HCT116 (cell line): ENCODE measurements around the gene OSCP1. TPM values are rescaled to one million over a fixed set of nuclear protein-coding genes. Genes with fewer than 3 reads are reported as not detected.
A peak's percentile ranks its signal among the peaks of the same experiment; 100 is the strongest.

Source experiments
- ATAC-seq: fragments of 200-7000 bp; cut with Tn5 transposase; 2 replicates; pipeline ENCODE4 v1.9.1; 2020; ENCODE audit warnings: mild to moderate bottlenecking, moderate library complexity
- BruUV-seq: library from RNA; stranded (reverse); fragments of 400-500 nt; replicated peaks from 2 replicates; lab custom pipeline; 2021; lab: Mats Ljungman, UMichigan
- CTCF ChIA-PET: fragments of 300-600 bp; sonication (Branson Sonifier 250); formaldehyde crosslinking; loops from one replicate; lab custom pipeline; 2021; ENCODE audit warnings: antibody characterized with exemption; lab: Charles Lee
- POLR2A ChIA-PET: fragments of 300-600, 350-600 bp; sonication (Branson Sonifier 250); formaldehyde crosslinking; loops from one replicate; lab custom pipeline; 2021; ENCODE audit warnings: antibody characterized with exemption; lab: Charles Lee
- RAD21 ChIA-PET, 2 experiments: fragments of 300-600 bp; sonication (Branson Sonifier 250); formaldehyde crosslinking; loops; one replicate each; lab custom pipeline; 2023; ENCODE audit warnings: low total read pairs in 2 of 2; ENCODE audit not compliant: uncharacterized antibody in 2 of 2, unreplicated experiment in 2 of 2, low non-redundant PET in 1 of 2; lab: Charles Lee
- DNase-seq: peaks from one replicate; pipeline ENCODE4 v3.0.0-alpha.2; 2010; ENCODE audit warnings: low read depth, low spot score
- H2AFZ ChIP-seq: fragments of 200-600 bp; shearing (Covaris generic), sonication (generic); 2 replicates; pipeline ENCODE4 v1.6.1; 2017; ENCODE audit warnings: low read depth, mixed run types, mixed read lengths, antibody characterized with exemption, low read length; ENCODE audit not compliant: poor library complexity, severe bottlenecking
- H3K27ac ChIP-seq: 2 replicates; pipeline ENCODE4 v1.5.1; 2012; ENCODE audit warnings: low read depth, low read length
- H3K27me3 ChIP-seq: fragments of 200-600 bp; sonication (generic); 2 replicates; pipeline ENCODE4 v1.6.1; 2016; ENCODE audit warnings: mixed run types, low read length, mixed read lengths; ENCODE audit not compliant: insufficient read depth
- H3K36me3 ChIP-seq, 2 experiments: fragments of 200-500 bp in 1 of 2; fragments of 200-600 bp in 1 of 2; sonication (Bioruptor generic) in 1 of 2; sonication (generic) in 1 of 2; 2 replicates each; pipeline versions ENCODE4 v1.5.1 to v1.6.1; 2014 to 2016; ENCODE audit warnings: low read length in 2 of 2, inconsistent platforms in 1 of 2, mixed read lengths in 1 of 2, mixed run types in 1 of 2; ENCODE audit not compliant: insufficient read depth in 2 of 2, control insufficient read depth in 1 of 2
- H3K4me1 ChIP-seq, 2 experiments: fragments of 200-600 bp in 1 of 2; sonication (generic) in 1 of 2; 2 replicates each; pipeline versions ENCODE4 v1.5.1 to v1.6.1; 2012 to 2017; ENCODE audit warnings: low read length in 2 of 2, inconsistent platforms in 1 of 2, mild to moderate bottlenecking in 1 of 2, mixed read lengths in 1 of 2, mixed run types in 1 of 2, moderate library complexity in 1 of 2; ENCODE audit not compliant: insufficient read depth in 2 of 2, control insufficient read depth in 1 of 2
- H3K4me2 ChIP-seq: fragments of 200-600 bp; sonication (generic); 2 replicates; pipeline ENCODE4 v1.6.1; 2017; ENCODE audit warnings: mixed run types, low read length, mixed read lengths
- H3K4me3 ChIP-seq, 2 experiments: fragments of 200-600 bp in 1 of 2; sonication (generic) in 1 of 2; replicated peaks in 1 of 2; 2 replicates each; pipeline ENCODE4 v1.5.1; 2011 to 2016; ENCODE audit warnings: low read length in 2 of 2, control low read depth in 1 of 2, low read depth in 1 of 2, mild to moderate bottlenecking in 1 of 2, mixed read lengths in 1 of 2, mixed run types in 1 of 2
- H3K79me2 ChIP-seq: fragments of 200-600 bp; sonication (generic); 2 replicates; pipeline ENCODE4 v1.6.1; 2017; ENCODE audit warnings: mild to moderate bottlenecking, mixed run types, low read length, moderate library complexity, mixed read lengths; ENCODE audit not compliant: insufficient read depth
- H3K9ac ChIP-seq: fragments of 200-600 bp; sonication (generic); 2 replicates; pipeline ENCODE4 v1.6.1; 2016; ENCODE audit warnings: low read length, mixed read lengths
- H3K9me2 ChIP-seq: fragments of 200-600 bp; sonication (generic), shearing (Covaris generic); 2 replicates; pipeline ENCODE4 v1.6.1; 2017; ENCODE audit warnings: mixed run types, mild to moderate bottlenecking, moderate library complexity; ENCODE audit not compliant: insufficient read depth
- H3K9me3 ChIP-seq, 2 experiments: fragments of 200-500 bp in 1 of 2; fragments of 200-600 bp in 1 of 2; sonication (Bioruptor generic) in 1 of 2; sonication (generic) in 1 of 2; 2 replicates each; pipeline ENCODE4 v1.6.1; 2014 to 2017; ENCODE audit warnings: low read length in 2 of 2, mixed read lengths in 2 of 2, inconsistent platforms in 1 of 2, low read depth in 1 of 2, mild to moderate bottlenecking in 1 of 2, mixed run types in 1 of 2, moderate library complexity in 1 of 2; ENCODE audit not compliant: control insufficient read depth in 1 of 2, insufficient read depth in 1 of 2
- H4K20me1 ChIP-seq: fragments of 200-600 bp; sonication (generic), shearing (Covaris generic); 2 replicates; pipeline ENCODE4 v1.6.1; 2017; ENCODE audit warnings: mixed run types, mild to moderate bottlenecking, moderate library complexity; ENCODE audit not compliant: insufficient read depth
- CBX3 ChIP-seq: IDR thresholded peaks from 2 replicates; pipeline ENCODE4 v1.6.1; 2012; ENCODE audit warnings: low read depth
- CEBPB ChIP-seq: IDR thresholded peaks from 2 replicates; pipeline ENCODE4 v1.6.1; 2012; ENCODE audit warnings: low read depth
- EGR1 ChIP-seq: IDR thresholded peaks from 2 replicates; pipeline ENCODE4 v1.6.1; 2012; ENCODE audit warnings: low read depth
- EZH2 ChIP-seq: fragments of 200-600 bp; sonication (generic); IDR thresholded peaks from 2 replicates; pipeline ENCODE4 v1.6.1; 2017; ENCODE audit warnings: antibody characterized with exemption, mixed run types
- JUND ChIP-seq: IDR thresholded peaks from 2 replicates; pipeline ENCODE4 v1.6.1; 2012
- RAD21 ChIP-seq: IDR thresholded peaks from 2 replicates; pipeline ENCODE4 v1.6.1; 2012; ENCODE audit warnings: low read depth, mild to moderate bottlenecking
- SP1 ChIP-seq: IDR thresholded peaks from 2 replicates; pipeline ENCODE4 v1.6.1; 2012; ENCODE audit warnings: low read depth
- TCF7L2 ChIP-seq: IDR thresholded peaks from 2 replicates; pipeline ENCODE4 v1.7.0; 2011; ENCODE audit warnings: borderline replicate concordance, inconsistent platforms; ENCODE audit not compliant: insufficient read depth, insufficient read length; ENCODE audit errors: extremely low read depth
- YY1 ChIP-seq: IDR thresholded peaks from 2 replicates; pipeline ENCODE4 v1.6.1; 2011; ENCODE audit warnings: low read length, low read depth, moderate library complexity, mild to moderate bottlenecking; ENCODE audit not compliant: insufficient replicate concordance; ENCODE audit errors: extremely low read depth
- ZNF274 ChIP-seq: fragments of 200-500 bp; sonication (Bioruptor generic); IDR thresholded peaks from 2 replicates; pipeline ENCODE4 v1.6.1; 2014; ENCODE audit warnings: mild to moderate bottlenecking, low read depth, low read length, inconsistent platforms
- intact Hi-C: fragments of 100-400 bp; cut with micrococcal nuclease; formaldehyde crosslinking; loops from 2 replicates; pipeline ENCODE4 v1.10.0; 2022
- total RNA-seq: library from RNA; stranded (reverse); gene quantifications from one replicate; pipeline ENCODE4 v1.2.1, GENCODE V29; 2021; ENCODE audit not compliant: unreplicated experiment
- TF ChIP-seq, protein P1 (sequence below): IDR thresholded peaks from 2 replicates; pipeline ENCODE4 v1.6.1; 2012; ENCODE audit warnings: low read depth
- TF ChIP-seq, protein P2 (sequence below): IDR thresholded peaks from 2 replicates; pipeline ENCODE4 v1.6.1; 2012
- TF ChIP-seq, protein P3 (sequence below): IDR thresholded peaks from 2 replicates; pipeline ENCODE4 v1.6.1; 2012

Gene OSCP1
- total RNA-seq, 1 experiment from 2014 or later: 4.1 TPM

DNA sequence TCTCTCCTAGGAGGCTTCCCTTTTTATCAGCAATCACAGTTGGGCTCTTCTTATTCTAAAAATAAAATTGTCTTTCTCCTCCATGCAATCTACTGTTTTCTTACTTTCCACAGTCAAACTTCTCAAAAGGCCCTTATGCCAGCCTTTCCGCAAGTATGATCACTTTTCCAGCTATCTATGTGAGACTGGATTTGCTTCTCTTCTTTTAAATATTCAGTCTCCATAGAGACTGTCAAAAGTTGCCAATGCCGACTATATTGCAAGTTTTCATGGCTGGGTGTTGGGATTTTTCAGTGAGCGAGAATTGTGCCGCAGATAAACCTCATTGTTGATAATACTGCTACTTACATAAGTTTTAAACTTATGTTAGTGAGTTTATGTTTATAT, 47.8 kb downstream of the OSCP1 start (continued):
- TF ChIP-seq, protein P1, sequence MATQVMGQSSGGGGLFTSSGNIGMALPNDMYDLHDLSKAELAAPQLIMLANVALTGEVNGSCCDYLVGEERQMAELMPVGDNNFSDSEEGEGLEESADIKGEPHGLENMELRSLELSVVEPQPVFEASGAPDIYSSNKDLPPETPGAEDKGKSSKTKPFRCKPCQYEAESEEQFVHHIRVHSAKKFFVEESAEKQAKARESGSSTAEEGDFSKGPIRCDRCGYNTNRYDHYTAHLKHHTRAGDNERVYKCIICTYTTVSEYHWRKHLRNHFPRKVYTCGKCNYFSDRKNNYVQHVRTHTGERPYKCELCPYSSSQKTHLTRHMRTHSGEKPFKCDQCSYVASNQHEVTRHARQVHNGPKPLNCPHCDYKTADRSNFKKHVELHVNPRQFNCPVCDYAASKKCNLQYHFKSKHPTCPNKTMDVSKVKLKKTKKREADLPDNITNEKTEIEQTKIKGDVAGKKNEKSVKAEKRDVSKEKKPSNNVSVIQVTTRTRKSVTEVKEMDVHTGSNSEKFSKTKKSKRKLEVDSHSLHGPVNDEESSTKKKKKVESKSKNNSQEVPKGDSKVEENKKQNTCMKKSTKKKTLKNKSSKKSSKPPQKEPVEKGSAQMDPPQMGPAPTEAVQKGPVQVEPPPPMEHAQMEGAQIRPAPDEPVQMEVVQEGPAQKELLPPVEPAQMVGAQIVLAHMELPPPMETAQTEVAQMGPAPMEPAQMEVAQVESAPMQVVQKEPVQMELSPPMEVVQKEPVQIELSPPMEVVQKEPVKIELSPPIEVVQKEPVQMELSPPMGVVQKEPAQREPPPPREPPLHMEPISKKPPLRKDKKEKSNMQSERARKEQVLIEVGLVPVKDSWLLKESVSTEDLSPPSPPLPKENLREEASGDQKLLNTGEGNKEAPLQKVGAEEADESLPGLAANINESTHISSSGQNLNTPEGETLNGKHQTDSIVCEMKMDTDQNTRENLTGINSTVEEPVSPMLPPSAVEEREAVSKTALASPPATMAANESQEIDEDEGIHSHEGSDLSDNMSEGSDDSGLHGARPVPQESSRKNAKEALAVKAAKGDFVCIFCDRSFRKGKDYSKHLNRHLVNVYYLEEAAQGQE: no peak
- no peak for TF ChIP-seq EGR1
- no peak for TF ChIP-seq SP1
- TF ChIP-seq ZNF274: no peak
- TF ChIP-seq, protein P2, sequence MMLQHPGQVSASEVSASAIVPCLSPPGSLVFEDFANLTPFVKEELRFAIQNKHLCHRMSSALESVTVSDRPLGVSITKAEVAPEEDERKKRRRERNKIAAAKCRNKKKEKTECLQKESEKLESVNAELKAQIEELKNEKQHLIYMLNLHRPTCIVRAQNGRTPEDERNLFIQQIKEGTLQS: no peak

DNA sequence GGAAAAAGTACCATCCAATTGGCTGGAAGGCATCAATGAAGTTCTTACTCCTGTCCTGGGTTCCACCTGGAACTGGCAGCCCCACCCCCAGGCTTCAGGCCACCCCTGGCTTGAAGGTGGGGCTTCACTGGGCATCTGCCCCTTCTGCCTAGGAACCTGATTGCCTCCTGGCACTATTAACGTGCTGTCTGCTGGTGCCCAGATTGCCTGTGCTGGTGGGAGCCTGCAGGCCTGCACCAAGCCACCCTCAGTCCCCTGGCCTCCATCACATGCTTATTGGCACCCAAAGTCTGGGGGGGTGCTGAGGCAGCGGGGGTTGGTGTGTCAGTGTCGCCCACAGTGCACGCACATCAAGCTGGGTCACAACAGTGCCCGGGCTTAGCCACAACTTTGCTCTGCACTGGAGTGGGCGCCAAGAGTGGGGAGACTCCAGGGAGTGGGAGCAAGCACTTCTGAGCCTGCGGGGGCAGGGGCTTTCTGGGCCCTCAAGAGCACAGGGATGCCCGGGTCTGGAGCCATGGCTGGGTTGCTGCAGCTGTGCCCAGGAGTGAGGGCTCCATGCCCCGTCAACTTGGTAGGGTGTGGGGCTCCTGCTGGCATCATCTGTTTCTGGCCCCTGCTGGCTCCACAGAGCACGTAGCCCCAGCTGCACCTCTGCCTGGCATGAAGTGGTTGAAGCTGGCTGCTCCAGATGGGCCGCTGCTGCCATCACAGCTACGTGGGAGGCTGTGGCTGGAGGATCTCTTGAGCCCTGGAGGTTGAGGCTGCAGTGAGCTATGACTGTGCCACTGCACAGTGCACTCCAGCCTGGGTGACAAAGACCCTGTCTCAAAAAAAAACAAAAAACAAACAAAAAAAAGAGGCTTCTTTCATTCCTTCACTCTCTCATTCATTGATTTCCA, 48.4 kb downstream of the OSCP1 start:
- H3K4me3 ChIP-seq: peak overlapping the region; percentile 78 to 79
- peaks cover 7% of the 10 kb centered on the region for H3K79me2 ChIP-seq
- DNase-seq (no peak), ATAC-seq (no peak)
- no peak overlapping the region for H2AFZ ChIP-seq
- peak overlapping the region; percentile 96 for H3K4me2 ChIP-seq
- peak overlapping the region; percentile 83 for H3K9ac ChIP-seq
- no peaks in the 10 kb centered on the region for H3K9me3 ChIP-seq
- H3K36me3 ChIP-seq: no peaks in the 10 kb centered on the region
- peak overlapping the region; percentile 74 for H3K27ac ChIP-seq
- no peaks in the 10 kb centered on the region for H3K9me2 ChIP-seq
- H3K4me1 ChIP-seq: peaks cover 16 to 28% of the 10 kb centered on the region in 2 experiments
- intact Hi-C loops: loop anchor here (1.0 kb wide), 1 partner anchor 16 kb away; no protein-coding TSS in a partner anchor
- TSS peak; percentile 48 for BruUV-seq
- no peaks in the 10 kb centered on the region for H3K27me3 ChIP-seq
- POLR2A ChIA-PET: interaction anchor here (1.0 to 7.4 kb wide), 12 partner anchors 7 to 104 kb away, joined by 3 to 219 read pairs (median 4); partner anchors contain the start of genes EVA1B, OSCP1 and STK40
- RAD21 ChIA-PET: no interaction called here
- H4K20me1 ChIP-seq: no peaks in the 10 kb centered on the region
- CTCF ChIA-PET: interaction anchor here (0.9 to 2.3 kb wide), 4 partner anchors 15 to 33 kb away, joined by 3 to 7 read pairs (median 4); partner anchors contain the start of gene STK40
- TF ChIP-seq JUND (no peak), RAD21 (no peak), EZH2 (no peak), CBX3 (no peak), YY1 (no peak), CEBPB (no peak), TCF7L2 (no peak)
- TF ChIP-seq, protein P1: no peak
- TF ChIP-seq, protein P3, sequence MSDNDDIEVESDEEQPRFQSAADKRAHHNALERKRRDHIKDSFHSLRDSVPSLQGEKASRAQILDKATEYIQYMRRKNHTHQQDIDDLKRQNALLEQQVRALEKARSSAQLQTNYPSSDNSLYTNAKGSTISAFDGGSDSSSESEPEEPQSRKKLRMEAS: no peak
